ENCODE data around the gene ASCC3.
A peak's percentile ranks its signal among the peaks of the same experiment; 100 is the strongest.
"Not testable (repeated sequence)": the region's sequence is repeated elsewhere in the genome, so short reads cannot be mapped to it uniquely, and the experiment has no call there.

The ASCC3 gene

GRCh38 chr6:100886076-100886475, 4.9 kb upstream of the ASCC3 start:
- no peak for DNase-seq

- DNase-seq = no peak
These were observed 2.2 kb upstream of the ASCC3 start for GRCh38 chr6:100883347-100883746.

- peak; percentile 38 for DNase-seq
These were observed 545 bp upstream of the ASCC3 start for GRCh38 chr6:100881707-100882040.

GRCh38 chr6:100880149-100880852, 828 bp downstream of the ASCC3 start:
- DNase-seq = peak; percentile 60

DNA sequence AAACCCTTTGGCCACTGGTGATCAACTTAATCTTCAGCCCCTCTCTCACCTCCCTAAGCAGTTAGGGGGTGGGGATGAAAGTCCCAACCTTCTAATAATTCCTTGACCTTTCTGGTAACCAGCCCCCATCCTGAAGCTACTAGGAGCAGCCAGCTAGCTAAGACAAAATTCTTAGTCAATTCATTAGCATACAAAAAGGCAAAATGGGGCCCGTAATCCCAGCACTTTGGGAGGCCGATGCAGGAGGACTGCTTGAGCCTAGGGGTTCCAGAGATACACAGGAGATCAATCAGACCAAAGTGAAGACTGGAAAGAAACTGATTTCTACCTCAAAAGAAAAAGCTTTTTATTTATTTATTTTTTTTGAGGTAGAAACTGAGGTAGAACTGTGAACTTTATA, 1.8 kb downstream of the ASCC3 start:
- no peak for DNase-seq

DNA sequence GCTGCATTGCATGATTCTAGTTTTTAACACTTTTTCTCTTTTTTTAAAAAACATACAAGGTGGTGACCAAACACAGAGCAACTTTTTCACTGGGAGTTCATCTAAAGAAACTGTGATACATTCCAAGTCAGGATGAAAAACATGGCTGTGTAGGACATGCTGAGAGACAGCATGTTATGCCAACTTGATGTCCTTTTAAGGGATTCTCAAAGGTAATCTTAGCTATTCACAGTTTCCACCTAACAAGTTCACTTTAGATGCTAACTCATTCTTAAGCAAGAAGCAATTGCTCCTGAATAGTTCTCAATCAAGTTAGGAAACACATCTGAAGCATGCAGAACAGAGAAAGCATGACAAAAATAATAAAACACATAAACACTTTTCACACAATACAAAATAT, 3.3 kb downstream of the ASCC3 start:
- DNase-seq = no peak

- no peak for DNase-seq
These were observed 4.9 kb downstream of the ASCC3 start for GRCh38 chr6:100876251-100876650.

DNA sequence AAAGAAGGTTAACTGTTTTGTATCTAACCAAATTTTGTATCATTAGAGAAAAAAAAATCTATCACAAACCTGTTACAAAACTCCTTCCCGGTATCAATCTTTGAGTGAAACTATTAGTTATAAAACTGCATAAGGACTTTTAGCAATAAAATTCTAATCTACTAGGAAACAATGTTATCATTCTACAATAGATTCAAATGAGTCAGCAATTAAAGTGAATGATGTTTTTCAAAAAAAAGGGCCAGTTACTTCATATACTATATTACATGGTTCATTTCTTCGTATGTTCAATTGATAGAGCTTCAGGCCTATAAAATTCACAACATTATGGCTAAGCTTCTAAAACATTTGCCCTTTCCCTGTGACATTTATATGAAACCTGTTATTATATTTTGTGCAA, 15.6 kb downstream of the ASCC3 start:
- DNase-seq = no peak

DNA sequence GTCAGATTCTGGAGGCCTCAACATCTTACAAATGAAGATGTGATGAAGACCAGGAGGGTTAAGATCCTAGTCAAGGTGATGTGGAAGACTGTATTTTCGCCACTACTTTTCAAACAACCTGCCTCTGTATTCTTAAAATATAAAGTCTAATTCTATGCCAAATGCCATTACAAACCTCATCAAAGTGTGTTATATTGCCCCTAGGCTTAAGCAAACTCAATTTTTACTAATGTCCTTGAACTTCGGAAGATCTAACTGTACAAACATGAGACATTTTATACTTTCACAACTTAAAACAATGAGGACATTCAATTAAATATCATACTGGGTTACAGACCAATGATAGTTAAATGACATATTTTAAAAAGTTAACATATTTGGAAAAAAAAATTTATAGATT, 19.1 kb downstream of the ASCC3 start:
- no peak for DNase-seq

DNA sequence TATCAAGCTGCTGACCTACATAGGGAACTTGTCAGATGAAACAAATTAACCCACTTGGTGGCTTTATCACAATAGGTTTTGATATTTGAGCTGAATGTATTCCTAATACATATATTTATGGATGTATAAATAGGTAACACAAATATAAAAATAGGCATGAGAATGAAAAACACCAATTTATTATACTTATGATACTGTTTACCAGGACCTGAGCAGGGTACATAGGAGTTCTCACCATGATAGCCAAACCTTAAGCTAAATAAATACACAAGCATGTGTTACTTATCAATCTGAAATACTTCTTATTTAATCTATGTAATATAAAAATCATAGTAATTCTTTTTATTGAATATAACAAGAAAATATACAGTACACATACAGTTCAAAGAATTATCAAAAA, 25.0 kb downstream of the ASCC3 start:
- DNase-seq = no peak

DNA sequence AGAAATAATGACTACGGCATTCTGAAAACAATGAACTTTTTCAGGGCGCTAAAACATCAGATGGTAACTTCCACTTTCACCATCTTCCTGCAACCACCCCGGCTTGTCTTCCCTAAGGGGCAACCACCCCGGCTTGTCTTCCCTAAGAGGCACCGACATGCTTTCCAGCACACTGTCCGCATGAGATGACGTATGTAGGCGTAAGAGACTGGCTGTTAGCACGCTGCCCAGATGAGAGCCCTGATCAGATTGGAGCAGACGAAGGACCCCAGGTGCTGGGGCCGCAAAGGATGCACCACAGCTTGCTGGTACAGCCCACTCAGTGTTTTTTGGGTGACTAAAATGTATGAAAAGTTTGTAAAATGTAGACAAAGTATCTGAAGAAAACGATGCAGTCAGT, 29.3 kb downstream of the ASCC3 start:
- DNase-seq = no peak

GRCh38 chr6:100850174-100850573, 31.0 kb downstream of the ASCC3 start:
- DNase-seq = no peak

DNA sequence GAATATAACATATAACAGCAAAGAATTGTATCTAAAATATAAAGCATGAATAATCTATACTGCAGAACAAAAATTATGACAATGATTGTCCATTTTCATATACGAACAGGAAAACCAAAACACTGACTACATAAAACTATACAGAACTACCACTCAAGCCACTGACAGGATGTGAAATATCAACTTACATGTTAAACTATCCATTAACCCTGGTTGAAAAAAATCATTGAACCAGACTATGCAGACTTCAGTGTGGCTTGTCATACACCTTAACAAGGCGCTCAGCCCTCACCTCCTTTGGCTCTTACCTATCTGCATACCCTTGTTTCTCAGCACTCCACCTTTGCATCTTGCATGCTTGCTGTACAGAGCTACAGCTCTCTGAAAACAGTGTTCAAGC, 34.9 kb downstream of the ASCC3 start:
- no peak for DNase-seq

GRCh38 chr6:100845676-100846075, 35.5 kb downstream of the ASCC3 start:
- DNase-seq = no peak

- no peak for DNase-seq
These were observed 41.7 kb downstream of the ASCC3 start for GRCh38 chr6:100839419-100839818.

- no peak for DNase-seq
These were observed 43.1 kb downstream of the ASCC3 start for GRCh38 chr6:100838011-100838410.

- DNase-seq = no peak
These were observed 47.1 kb downstream of the ASCC3 start for GRCh38 chr6:100833972-100834574.

DNA sequence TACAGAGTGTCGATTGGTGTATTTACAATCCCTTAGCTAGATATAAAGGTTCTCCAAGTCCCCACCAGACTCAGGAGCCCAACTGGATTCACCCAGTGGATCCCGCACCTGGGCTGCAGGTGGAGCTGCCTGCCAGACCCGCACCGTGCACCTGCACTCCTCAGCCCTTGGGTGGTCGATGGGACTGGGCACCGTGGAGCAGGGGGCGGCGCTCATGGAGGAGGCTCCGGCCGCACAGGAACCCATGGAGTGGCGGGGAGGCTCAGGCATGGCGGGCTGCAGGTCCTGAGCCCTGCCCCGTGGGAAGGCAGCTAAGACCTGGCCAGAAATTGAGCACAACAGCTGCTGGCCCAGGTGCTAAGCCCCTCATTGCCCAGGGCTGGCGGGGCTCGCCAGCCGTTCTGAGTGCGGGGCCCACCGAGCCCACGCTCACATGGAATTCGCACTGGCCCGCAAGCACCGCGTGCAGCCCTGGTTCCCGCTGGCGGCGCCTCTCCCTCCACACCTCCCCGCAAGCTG, 52.0 kb downstream of the ASCC3 start:
- not testable (repeated sequence) for DNase-seq

- no peak for DNase-seq
These were observed 58.1 kb downstream of the ASCC3 start for GRCh38 chr6:100823041-100823440.

GRCh38 chr6:100818066-100818465, 63.1 kb downstream of the ASCC3 start:
- DNase-seq = no peak

GRCh38 chr6:100810015-100810414, 71.1 kb downstream of the ASCC3 start:
- peak; percentile 51 for DNase-seq

- no peak for DNase-seq
These were observed 71.8 kb downstream of the ASCC3 start for GRCh38 chr6:100809346-100809745.

- DNase-seq = no peak
These were observed 72.4 kb downstream of the ASCC3 start for GRCh38 chr6:100808638-100809275.

GRCh38 chr6:100806296-100806695, 74.8 kb downstream of the ASCC3 start:
- DNase-seq = peak; percentile 33
